Fibroblast of skin of right quadriceps (primary cell): ENCODE data around the gene CARD9.

Experiments used
- DNase-seq: peaks from one replicate; pipeline ENCODE4 v3.0.0-alpha.2; 2013

The CARD9 gene

DNA sequence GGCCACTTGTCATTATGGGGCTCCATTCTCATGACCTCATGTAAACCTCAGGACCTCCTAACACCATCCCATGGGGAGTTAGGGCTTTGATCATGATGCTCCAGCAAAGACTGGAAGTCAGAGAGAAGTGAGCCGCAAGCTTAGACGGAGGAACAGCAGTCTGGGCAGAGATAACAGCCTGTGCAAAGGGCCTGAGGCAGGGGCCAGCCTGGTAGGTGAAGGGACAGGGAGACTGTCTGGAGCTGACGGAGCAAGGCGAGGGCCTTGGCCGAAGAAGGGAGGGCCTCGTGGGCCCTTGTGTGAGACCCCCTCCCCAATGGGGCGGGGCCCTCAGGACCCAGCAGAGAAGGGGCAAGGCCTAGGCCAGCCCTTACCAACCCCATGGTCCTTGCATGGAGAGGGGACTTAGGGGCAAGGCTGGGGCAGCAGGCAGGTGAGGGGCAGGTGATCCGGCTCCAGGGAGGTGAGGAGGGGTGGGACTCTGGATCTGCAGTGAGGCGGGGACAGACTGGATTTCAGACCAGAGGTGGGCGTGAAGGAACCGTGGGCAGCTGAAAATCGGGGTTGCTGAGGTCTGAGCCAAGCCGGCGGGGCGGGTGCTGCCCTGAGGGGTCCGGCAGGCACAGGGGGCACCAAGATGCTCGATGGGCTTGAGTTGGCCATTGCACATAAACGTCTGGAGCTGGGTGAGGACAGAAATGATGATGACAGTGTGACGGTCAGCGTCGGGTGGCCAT, 28.8 kb downstream of the CARD9 start:
- DNase-seq: no peak

DNA sequence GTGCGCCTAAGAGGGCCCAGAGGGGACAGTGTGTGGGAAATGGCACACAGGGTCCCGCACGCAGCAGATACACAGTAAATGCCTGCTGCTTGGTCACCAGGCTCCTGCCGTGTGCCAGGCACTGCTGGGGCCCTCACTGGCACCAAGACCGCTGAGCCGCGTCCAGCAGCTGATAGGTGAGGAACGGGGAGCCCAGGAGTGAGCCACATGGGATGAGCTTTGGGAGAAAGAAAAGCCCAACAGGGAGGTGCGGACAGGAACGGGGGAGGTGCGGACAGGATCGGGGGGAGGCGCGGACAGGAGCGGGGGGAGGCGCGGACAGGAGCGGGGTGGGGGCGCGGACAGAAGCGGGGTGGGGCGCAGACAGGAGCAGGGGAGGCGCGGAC, 29.6 kb downstream of the CARD9 start:
- no peak for DNase-seq

DNA sequence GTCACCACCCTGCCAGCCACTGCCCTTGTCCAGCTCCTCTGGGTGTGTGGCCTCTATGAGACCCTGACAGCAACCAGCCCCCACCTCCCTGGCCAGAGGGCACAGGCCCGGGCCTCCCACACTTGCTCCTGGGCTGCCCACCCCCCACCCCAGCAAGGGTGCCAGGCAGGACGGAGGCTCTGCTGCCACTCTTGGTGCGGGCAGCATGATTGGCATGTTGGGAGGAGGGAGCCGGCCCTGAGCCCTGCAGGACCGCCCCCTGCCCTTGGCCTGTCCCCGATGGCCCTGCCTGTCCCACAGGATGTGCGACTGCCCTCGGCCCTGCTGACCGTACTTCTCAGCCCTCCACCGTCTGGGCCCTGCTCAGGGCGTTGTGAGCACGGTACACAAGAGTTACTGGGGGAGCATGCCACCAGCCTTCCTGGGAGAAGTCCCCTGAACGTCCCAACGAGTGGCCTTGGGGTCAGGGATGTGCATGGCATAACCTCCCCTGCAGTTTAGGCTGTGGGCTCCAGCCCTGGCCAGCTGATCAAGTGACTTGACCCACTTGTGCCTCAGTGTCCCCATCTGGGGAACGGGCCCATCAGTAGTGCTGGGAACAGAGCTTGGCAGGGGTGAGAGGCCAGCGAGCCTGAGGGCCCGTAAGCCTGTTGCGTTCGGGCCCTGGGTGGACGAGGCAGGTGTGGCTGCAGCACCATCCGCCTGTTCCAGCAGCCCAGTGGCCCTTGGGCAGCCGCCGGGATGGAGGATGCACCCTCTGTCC, 30.2 kb downstream of the CARD9 start:
- DNase-seq: no peak

DNA sequence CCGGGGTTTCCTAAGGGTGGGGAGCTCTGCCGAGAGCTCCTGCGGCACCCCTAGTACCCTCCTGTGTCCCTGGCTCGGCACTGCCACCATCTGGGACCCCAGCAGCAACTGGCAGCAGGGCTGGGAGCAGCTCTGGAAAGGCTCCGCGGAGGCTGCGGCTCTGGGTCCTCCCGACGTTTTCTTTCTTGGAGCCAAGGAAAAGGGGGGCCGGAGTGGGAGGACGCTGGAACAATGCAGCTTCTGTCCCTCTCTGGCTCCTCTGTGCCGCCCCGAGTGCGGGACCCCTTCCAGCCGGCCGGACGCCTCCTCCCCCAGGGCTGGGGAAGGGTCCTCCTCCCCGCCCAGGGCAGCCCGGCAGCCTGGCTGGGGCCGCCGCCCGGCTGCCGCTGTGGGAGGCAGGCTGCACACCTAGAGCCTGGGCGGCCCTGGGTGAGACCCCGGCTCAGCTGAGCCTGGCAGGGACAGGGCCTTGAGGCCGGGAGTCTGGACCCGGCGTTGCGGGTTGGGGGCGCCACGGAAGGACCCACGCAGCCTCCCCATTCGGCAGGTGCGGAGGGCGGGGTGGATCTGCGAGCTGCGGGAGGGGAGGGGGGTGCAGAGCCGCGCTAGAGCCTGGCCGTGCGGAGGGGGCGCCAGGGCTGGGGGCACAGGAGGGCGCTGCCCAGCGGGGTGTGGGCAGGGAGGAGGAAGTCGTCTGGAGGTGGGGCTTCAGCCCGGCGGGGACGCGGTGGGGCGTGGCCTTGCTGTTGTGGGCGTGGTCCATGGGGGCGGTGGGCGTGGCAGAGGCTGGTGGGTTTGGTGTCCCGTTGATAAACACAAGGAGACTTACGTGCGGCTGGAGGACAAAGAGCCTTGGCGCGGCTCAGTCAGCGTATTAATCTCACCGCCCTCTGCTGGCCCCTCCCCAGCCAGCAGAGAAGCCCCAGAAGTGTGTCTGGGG, 31.0 kb downstream of the CARD9 start:
- peak; percentile 64 for DNase-seq

DNA sequence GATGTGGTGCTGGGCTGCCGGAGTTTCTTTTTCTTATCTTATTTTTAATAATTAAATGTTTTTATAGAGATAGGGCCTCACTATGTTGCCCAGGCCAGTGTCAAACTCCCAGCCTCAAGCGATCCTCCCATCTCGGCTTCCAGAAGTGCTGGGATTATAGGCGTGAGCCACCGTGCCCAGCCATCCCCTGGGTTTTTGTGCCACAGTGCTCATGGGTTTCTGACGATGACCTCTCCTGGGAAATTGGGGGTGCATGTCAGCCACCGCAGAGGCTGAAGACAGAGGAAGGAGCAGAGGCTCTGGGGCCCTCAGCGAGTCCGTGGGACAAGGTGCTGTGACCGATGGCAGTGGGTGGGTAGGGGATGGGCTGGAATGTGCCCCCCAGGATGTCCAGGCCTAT, 31.7 kb downstream of the CARD9 start:
- DNase-seq: no peak

DNA sequence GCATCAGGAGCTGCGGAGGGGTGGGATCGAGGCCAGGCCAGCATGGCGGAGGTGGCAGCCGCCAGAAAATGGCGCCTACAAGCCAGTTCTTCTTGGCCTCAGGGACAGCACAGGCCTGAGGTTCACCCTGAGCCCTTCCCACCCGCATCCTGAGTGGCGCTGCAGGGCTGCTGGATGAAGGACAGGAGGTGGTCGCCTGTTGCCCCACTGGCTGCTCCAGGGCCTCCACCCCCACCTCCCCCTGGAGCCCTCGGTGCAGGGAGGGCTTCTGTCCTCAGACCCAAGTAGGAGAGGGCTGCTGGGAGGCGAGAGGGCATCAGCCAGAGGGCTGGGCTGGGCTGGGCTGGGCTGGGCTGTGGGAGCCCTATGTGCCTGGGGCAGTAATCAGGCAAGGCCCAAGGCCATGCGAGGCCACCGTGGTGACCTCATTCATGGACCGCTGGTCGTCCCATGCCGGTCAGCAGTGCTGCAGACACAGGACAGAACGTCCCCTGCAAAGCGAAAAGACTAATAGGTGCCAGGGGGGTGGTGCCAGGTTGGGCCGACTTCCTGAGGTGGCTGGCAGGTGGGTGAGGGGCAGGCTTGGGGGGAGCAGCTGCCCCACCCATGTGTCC, 32.3 kb downstream of the CARD9 start:
- DNase-seq: no peak

DNA sequence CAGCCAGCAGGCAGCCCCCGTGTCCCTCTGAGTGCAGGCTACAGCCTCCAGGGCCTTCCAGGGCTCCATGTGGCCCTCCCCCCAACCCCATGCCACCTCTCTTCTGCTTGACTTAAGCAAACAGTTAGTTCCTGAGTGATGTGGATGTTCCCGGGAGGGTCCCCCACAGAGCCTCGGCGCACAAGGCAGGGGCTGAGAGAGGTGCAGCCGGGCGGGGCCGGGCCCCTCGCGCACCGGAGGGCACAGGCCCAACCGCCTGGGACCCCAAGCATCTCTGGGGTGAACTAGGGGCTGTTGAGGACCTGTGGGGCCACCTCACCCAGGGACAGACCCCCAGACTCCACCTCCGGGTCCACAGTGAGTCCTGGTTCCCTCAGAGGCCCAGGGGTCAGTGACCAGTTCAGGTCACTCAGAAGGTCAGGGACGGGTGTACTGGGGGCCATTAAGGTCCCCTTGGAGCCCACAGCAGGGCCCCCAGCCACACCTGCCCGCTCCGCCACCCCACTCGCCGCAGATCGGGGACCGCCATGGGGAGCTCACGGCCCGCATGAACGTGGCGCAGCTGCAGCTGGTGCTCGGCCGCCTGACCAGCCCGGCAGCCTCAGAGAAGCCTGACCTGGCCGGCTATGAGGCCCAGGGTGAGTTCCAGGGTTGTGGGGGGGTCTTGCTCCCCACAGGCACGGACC, 33.0 kb downstream of the CARD9 start:
- no peak for DNase-seq

DNA sequence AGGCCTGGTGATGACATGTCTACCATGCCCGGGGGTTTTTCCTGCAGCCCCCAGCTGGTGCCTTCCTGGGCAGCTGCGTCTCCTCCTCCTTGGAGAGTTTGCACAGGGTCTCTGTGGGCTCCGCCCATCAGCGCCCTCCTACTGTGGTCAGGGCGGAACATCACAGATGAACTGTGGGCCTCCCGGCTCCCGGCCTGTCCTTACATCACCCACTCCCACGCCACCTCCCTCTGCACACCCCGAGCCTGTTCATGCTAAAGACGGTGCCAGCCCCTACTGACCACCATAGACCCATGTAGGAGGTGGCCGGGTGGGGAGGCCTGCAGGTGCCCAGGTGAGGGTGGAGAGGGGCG, 33.5 kb downstream of the CARD9 start:
- DNase-seq: no peak

DNA sequence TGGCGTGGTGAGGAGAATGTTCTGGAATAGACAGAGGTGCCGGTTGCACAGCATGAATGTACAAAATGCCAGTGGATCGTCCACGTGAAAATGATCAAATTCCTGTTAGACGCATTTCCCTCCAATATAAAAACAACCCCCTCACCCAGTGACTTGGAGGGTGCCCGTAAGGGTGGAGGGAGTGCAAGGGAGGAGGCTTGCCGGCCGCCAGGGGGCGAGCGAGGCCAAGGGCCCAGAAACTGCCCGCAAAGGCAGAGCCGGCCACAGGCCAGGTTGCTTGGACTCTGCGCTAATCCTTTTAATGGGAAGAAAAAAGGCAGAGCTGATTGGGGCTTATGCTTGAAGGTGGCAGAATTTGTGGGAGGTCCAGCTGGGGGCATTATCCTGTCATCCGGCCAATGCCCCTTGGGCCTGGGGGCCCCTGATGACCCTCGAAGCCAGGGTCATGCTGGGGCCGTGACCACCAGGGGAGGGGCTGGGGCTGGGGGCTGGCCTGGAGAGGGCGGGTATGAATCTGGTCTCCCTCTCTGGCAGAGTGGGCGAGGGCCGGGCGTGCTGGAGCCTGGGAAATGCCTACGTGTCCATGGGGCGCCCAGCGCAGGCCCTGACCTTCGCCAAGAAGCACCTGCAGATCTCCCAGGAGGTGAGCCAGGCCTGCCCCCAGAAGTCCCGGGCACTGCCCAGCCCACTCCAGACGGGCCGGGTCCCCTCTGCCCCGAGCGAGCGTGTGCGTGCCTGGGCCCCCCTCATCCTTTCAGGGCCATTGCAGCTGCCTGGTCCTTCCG, 34.1 kb downstream of the CARD9 start:
- DNase-seq: peak; percentile 38

DNA sequence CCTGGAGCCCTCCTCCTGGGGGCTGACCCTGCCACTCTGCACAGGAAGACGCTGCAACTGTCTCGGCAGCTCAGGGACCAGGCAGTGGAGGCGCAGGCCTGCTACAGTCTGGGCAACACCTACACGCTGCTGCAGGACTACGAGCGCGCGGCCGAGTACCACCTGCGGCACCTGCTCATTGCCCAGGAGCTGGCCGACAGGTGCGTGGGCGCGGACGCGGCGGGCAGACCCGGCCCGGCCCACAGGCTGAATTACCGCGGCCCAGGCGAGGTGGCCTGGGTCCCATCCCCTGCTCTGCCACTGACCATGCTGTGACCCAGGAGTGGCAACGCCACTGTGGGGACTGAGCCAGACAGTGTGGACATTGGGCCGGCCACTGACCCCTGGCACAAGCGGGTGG, 35.0 kb downstream of the CARD9 start:
- DNase-seq: no peak

DNA sequence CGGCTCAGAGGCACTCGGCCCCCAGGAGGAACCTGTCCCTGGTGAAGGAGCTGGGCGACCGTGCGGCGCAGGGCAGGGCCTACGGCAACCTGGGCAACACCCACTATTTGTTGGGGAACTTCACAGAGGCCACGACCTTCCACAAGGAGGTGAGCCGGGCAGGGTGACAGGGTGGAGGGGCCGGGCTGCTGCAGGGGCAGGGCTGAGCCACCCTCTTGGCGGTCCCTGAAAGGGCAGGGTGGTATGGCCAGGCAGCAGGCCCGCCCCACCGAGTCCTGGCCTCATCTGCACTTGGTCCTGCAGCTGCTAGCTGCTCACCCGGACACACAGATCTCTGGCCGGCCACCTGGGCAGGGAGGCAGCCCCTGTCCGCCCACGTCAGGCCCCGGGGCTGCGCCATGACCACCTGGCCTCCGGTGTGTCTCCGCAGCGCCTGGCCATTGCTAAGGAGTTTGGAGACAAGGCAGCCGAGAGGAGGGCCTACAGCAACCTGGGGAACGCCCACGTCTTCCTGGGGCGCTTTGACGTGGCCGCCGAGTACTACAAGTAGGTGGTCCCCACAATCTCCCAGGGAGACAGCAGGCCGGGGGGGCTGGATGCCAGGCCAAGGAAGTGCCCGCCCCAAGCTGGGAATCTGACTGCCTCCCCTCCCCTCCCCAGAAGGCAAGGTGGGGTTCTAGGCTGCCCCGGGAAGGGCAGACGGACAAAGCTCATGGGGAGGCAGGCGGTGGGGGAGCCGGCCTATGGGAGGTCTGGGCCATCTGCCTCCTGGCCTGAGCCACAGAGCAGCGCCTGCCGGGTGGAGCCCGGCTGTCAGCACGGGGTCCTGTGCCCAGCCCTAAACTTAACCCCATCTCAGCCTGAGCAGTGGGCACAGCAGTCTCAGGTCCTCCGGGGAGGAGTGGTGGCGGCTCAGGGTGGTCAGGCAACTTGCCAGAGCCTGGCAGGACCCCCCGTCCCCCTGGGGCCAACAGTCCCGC, 35.8 kb downstream of the CARD9 start:
- DNase-seq: no peak

DNA sequence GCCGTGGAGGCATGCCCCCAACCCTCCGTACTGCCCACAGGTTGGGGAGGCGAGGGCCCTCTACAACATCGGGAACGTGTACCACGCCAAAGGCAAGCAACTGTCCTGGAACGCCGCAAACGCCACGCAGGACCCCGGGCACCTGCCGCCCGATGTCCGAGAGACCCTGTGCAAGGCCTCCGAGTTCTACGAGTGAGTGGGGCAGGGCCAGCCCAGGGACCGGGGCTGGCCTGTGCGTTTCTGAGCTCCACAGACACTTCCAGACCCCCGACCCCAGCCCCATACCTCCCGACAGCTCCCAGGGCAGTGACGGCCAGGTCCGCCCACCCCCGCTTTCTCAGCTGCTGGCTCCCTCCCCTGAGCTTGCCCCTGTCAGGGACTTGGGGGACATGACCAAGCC, 36.6 kb downstream of the CARD9 start:
- DNase-seq: no peak

DNA sequence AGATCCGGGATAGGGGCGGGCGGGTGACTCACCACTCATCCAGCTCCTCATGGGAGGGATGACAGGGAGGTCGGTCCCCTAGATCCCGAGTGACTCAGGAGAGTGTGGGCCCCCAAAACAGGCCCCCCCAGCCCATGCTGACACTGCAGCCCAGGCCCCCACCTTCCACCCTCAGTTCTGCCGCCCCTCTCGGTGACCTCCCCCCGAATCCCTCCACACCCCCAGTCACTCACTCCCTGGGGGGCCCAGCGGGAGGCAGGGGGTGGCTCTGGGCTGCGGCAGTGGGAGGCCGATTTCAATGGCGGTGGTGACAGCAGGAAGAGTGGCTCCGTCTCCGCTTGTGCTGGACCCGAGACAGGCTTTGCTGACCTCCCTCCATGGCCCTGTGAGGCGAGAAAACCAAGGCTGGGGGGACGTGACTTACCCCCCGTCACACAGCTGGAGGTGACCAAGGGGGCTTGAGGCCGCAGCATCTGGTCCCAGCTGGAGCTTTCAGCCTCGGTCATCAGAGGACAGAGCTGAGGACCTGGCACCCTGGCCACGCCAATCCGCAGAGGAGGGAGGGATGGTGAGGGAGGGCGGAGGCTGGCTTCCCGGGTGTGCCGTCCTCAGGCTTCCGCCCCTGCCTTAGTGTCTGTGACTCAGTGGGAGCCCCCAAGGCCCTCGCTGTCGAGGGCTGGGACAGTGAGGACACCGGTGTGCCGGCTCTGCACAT, 37.2 kb downstream of the CARD9 start:
- peak; percentile 49 for DNase-seq

DNA sequence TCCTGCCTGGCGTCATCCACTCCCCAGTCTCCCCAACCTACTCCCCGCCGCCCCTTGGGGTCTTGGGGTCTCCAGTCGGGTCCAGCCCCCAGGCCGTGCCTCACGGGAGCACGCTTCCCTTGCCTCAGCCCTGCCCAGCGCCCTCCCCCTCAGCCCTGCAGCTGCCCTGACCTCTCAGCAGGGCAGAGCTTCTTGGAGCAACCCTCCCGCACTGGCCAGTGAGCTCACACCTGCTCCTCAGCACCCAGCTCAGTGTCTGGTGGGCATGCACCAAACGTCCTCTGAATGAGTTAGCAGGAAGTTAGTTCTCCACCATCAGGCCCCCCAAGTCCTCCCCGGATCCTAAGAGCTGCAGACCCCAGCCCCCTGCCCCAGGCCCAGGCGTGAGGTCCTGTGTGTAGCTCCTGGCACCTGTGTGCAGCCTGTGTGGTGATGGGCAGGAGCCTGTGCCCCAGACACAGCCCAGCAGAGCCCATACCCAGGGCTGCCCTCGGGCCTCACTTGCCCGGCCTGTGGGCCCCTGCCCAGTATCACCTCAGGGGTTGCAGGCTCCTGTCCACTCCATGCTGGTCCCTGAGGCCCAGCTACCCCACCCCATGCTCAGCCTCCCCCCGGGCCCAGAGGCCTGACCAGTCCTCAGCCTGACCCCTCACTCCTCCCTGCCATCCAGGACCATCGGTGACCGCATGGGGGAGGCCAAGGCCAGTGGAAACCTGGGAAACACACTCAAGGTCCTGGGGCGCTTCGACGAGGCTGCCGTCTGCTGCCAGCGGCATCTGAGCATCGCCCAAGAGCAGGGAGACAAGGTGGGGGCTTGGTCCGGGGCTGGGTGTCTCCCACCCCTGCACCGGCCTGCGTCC, 37.9 kb downstream of the CARD9 start:
- no peak for DNase-seq

DNA sequence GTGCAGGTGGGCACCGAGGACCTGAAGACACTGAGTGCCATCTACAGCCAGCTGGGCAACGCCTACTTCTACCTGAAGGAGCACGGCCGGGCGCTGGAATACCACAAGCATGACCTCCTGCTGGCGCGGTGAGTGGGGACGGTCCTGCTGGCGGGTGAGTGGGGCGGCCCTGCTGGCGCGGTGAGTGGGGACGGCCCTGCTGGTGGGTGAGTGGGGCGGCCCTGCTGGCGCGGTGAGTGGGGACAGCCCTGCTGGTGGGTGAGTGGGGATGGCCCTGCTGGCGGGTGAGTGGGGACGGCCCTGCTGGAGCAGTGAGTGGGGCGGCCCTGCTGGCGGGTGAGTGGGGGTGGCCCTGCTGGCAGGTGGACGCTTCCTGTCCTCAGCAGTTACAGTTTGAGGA, 38.9 kb downstream of the CARD9 start:
- no peak for DNase-seq

DNA sequence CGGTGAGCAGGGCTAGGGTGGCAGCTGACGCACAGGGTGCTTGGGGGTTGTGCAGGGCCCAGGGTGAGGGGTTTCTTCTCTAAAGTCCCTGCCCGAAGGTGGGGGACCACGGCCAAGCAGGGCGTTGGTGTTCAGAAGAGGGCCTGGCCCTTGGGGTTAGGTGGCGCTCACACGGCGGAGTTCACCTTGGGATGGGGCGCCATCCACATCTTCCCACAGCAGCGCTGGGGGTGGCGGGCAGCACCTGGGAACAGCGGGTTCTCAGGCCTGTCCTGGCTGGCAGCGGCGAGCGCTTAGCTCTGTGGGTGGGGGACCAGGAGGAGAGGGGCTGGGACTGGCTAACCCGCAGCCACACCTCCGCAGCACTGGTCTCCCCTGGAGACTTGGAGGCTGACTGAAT, 40.0 kb downstream of the CARD9 start:
- no peak for DNase-seq

DNA sequence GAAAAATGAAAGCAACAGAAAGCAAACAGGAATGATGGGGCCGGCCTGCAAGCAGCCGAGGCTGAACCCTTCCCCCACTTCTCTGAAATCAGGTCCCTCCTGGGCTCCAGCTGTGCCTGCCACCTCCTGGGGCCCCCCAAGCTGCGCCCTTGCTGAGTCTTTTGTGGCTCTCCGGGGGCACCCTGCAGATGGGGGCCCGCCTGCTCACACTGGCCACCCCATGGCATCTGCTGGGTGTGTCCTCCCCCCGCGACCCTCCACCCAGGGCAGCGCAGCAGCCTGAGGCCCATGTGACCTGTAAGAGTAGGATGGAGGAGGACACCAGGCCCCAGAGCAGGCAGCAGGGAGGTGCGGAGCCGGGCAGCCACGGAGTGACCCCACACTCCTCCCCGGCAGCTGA, 40.4 kb downstream of the CARD9 start:
- DNase-seq: no peak

DNA sequence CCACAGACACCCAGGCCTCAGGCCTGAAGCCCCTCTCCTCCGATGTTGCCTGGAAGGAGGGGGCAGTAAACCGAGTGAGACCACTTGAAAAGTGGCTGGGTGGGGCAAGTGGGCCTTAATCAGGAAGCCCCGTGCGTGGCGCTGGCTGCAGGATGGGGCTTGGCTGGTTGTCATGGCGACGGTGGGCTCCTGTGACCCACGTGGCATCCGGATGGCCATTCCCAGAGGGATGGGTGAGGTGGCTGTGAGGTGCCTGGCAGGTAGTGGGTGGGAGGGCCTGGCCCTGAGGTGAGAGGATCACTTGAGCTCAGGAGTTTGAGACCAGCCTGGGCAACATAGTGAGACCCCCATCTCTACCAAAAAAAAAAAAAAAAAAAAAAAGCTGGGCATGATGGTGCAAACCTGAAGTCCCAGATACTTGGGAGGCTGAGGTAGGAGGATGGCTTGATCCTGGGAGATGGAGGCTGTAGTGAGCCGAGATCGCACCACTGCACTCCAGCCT, 40.9 kb downstream of the CARD9 start:
- no peak for DNase-seq
